ENCODE measurements around the gene RXRA. TPM values are rescaled to one million over a fixed set of nuclear protein-coding genes. Genes with fewer than 3 reads are reported as not detected.

Gene RXRA
- total RNA-seq, 2 experiments from 2014 or later: 22.1 to 22.5 TPM

Small RNAs within 50 kb of the gene (microRNA-seq; reads per million reads assigned to microRNA genes)
- not detected for gene MIR4669 (ENCODE audit: borderline microRNAs expressed, borderline number of aligned reads, borderline replicate concordance)

Other genes with a start within 250 kb of the RXRA start
- 10 to 100 TPM; 41.6 to 43.0 TPM for gene WDR5, start 190.4 kb upstream of the RXRA start, total RNA-seq
- gene RNU6ATAC, start 161.9 kb upstream of the RXRA start, total RNA-seq: 10 to 100 TPM; 25.8 to 41.0 TPM

Measured in activated CD4-positive, alpha-beta memory T cell treated with anti-CD3 and anti-CD28 coated beads for 36 hours (primary cell).